Muscle of back (tissue), 11 donors: Measurements from ENCODE around the gene HLA-DMB. TPM values are rescaled to one million over a fixed set of nuclear protein-coding genes. Genes with fewer than 3 reads are reported as not detected.

ENCODE experiments used
- DNase-seq, 3 donors: peaks; one replicate each; pipeline versions ENCODE4 v3.0.0 to v3.0.0-alpha.2; 2013
- polyA plus RNA-seq, 10 donors: library from polyadenylated mRNA; unstranded; fragments of 120-200 nt; gene quantifications; one replicate each; pipeline ENCODE4 v1.2.1, GENCODE V29; 2013; ENCODE audit not compliant: insufficient read length in 10 of 10

The HLA-DMB gene
- polyA plus RNA-seq, 10 donors: 2.6 to 9.0 (median 4.8) TPM

GRCh38 chr6:32922083-32922482 lies 18.7 kb downstream of the HLA-DMB start:
- DNase-seq: no peak

DNA sequence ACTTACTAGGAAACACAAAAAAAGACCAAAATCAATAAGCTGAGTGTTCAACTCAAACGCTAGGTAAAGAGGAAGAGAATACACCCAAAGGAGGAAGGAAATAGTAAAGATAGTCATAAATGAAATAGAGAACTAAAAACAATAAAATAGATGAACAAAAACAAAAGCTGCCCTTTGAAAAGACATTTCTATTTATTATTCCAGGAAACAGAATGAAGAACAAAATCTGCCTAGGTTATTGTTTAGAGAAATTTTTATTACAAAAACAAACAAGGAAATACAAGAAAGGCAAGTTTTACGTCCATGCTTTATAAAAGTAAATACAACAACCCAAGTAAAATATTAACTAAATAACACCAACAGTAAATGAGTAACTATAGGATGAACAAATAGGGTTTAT lies 20.1 kb downstream of the HLA-DMB start:
- no peak for DNase-seq

- DNase-seq: no peak
Measured at GRCh38 chr6:32912951-32913350, 27.9 kb downstream of the HLA-DMB start.

GRCh38 chr6:32908897-32909296 lies 31.9 kb downstream of the HLA-DMB start:
- no peak for DNase-seq

- DNase-seq: peak in 1 of 3 donors; percentile 33
Measured at GRCh38 chr6:32906539-32906938, 34.3 kb downstream of the HLA-DMB start.

DNA sequence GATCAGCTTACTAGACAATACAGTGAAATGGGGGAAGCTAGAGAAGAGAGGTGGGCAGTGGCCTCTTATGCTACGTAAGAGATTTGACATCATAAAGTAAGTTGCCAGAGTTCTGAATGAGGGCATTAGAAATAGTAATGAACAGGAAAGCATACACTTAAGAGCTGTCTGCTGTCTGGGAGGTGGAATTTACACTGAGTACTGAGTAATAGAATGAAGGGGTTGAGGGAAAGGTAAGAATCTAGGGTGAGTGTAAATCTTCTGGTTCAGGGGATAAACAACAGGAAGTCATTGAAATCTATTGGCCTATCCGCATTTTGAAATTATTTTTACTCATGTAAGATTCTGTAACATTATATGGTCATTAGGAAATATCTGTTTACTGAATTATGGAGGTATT lies 35.8 kb downstream of the HLA-DMB start:
- no peak for DNase-seq

- DNase-seq: no peak
Measured at GRCh38 chr6:32903952-32904351, 36.9 kb downstream of the HLA-DMB start.

GRCh38 chr6:32895006-32895345 lies 45.9 kb downstream of the HLA-DMB start:
- DNase-seq: peak in 1 of 3 donors; percentile 1

DNA sequence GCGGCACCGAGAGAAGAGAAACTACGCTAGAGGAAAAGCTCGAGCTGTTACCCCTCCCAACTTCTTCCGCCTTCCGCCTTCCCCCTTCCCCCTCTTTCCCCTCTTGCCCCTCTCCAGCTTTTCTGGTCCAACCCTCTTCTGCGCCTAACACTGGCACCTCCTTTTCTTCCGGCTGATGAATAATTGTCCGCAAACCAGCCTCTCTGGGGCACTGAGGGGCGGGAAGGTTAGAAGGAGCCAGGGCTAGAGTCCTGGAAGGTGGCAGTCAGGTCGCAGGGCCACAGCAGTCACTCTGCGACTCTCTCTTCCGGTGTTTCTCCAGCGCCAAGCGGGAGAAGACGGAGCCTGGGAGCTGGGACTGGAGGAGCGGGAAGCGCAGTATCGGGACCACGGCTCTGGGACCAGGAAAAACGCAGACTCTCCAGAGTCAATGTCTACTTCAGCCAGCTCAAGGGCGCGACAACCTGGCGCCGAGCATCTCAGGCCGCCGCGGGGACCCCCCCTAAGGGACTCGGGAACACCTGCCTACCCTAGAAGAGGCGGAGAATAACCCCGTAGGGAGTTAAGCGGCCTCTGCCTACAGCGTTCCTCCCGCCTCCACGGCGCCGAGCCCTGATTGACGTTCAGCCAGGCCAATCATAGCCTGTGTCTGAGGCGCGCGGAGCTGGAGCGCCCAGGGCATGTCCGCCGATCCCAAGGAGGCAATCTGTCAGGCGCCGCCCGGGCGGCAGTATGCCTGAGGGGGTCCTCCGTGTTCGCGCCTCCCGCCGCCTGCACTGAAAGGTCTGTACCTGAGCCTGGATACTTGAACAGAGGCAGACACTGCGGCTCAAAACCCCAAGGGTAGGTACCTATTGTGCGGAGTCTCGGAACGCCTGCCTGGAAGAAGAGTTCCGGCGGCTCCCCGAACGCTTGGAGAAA lies 46.5 kb downstream of the HLA-DMB start:
- DNase-seq: peak; percentile 93 to 98 (median 98)

DNA sequence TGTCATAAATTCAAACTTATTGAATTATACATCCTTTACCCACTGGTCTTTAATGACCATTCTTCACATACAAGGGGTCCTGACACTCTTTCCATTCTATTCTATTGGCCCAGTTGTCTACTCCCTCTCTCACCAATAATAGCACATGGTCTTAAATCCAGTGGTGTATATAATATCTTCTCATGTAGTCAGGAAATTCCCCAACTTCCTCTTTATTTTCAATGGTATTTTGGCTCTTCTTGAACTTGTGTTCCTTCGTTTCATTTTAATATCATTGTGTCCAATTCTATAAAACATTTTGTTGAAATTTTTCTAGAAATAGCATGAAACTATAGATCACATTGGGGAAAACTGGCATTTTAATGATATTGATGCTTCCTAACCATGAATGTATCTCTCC lies 50.0 kb downstream of the HLA-DMB start:
- no peak for DNase-seq

GRCh38 chr6:32889533-32889932 lies 51.3 kb downstream of the HLA-DMB start:
- DNase-seq: no peak

DNA sequence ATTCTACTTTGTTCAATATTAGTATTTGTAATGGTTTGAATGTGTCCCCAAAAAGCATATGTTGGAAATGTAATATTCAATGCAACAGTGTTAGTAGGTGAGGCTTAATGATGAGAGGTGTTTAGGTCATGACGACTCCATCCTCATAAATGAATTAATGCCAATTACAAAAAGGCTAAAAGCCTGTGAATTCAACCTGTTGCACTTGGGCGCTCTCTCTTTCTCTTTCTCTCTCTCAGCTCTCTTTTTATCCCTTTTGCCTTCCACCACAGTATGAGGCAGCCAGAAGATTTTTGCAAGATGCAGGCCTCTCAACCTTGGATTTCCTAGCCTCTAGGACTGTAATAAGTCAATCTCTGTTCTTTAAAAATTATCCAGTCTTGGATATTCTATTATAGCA lies 52.3 kb downstream of the HLA-DMB start:
- DNase-seq: no peak

- no peak for DNase-seq
Measured at GRCh38 chr6:32887616-32888015, 53.2 kb downstream of the HLA-DMB start.

DNA sequence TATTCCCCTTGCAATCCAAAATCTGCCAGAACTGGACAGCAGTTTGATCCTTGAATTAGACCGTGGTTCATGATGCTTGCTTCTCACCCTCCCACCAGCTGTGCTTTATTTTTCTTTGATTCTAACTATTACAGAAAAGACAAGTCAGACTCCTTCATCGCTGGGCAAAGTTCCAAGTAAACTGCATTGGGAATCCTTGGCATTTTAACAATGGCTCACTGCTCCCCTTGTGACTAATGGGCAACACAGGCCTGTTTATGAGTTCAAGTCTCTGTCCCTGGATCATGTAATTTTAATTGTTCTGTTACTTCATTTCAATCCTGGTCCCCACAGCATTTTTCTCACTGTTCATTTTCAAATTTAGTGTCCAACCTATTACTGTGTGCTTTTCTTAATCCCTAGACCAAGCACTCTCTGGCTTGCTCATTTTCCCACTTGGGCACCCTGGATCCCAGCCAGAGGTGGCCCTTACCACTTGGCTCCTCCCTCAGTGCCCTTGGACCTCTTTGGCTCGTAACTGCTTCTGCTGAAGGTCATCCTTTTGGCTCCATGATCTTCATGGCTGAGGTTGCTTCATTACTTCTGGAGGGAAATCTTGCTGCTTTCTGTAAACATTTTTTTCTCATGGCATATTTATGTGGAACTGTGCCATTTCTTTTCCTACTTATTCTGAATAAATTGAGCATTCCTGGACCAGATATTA lies 54.0 kb downstream of the HLA-DMB start:
- DNase-seq: peak in 1 of 3 donors; percentile 62

DNA sequence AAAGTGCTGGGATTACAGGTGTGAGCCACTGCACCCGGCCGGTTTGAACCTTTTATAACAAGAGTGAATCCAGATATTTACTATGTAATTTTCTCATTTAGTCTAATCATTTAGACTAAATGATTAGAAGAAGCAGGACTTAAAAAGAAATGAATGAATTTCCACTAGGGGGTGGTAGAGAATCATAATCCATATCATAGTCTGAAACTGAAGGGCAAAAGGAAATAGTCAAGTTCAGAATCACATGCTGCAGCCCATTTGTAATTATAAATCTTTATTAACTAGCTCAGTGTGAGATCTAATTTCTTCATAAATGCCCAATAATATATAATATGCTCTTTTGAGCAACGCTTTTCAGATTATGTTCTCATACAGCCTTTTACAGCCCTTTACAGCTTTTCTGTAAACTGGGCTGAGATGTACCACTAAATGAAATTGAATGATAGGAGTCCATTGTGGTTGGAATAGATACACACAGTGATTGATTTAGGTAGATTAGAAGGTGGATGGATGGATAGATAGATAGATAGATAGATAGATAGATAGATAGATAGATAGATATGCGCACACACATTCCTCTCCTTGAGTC lies 55.0 kb downstream of the HLA-DMB start:
- peak; percentile 71 to 80 (median 72) for DNase-seq

Other genes with a start within 250 kb of the HLA-DMB start
- under 1 TPM in 6 of 10 donors, not detected in 4; 0.14 to 0.69 (median 0.53) TPM for gene HLA-DQA2, start 199.6 kb downstream of the HLA-DMB start, polyA plus RNA-seq
- gene HLA-DQB2, start 177.5 kb downstream of the HLA-DMB start, polyA plus RNA-seq: under 1 TPM in 6 of 10 donors, not detected in 4; 0.17 to 0.70 (median 0.32) TPM
- gene HLA-DOB, start 124.0 kb downstream of the HLA-DMB start, polyA plus RNA-seq: under 1 TPM in 7 of 10 donors, not detected in 3; 0.15 to 0.61 (median 0.25) TPM
- 1 to 10 TPM; 3.5 to 8.5 (median 5.8) TPM for gene TAP2, start 102.3 kb downstream of the HLA-DMB start, polyA plus RNA-seq
- 10 to 100 TPM; 12.0 to 20.3 (median 14.7) TPM for gene PSMB8, start 97.0 kb downstream of the HLA-DMB start, polyA plus RNA-seq
- gene TAP1, start 87.3 kb downstream of the HLA-DMB start, polyA plus RNA-seq: 10 to 100 TPM in 4 of 10 donors, 1 to 10 TPM in 6; 7.6 to 11.6 (median 9.9) TPM
- gene PSMB9, start 86.8 kb downstream of the HLA-DMB start, polyA plus RNA-seq: 1 to 10 TPM; 2.9 to 8.8 (median 5.2) TPM
- gene HLA-DMA, start 12.1 kb upstream of the HLA-DMB start, polyA plus RNA-seq: 10 to 100 TPM in 2 of 10 donors, 1 to 10 TPM in 8; 2.0 to 19.2 (median 5.0) TPM
- gene BRD2, start 27.6 kb upstream of the HLA-DMB start, polyA plus RNA-seq: 100 to 1,000 TPM; 138 to 187 (median 160) TPM
- 1 to 10 TPM; 1.3 to 7.6 (median 3.3) TPM for gene HLA-DOA, start 68.6 kb upstream of the HLA-DMB start, polyA plus RNA-seq
- gene HLA-DPA1, start 132.6 kb upstream of the HLA-DMB start, polyA plus RNA-seq: 10 to 100 TPM in 9 of 10 donors, 1 to 10 TPM in 1; 8.1 to 21.8 (median 13.4) TPM
- gene HLA-DPB1, start 135.0 kb upstream of the HLA-DMB start, polyA plus RNA-seq: 10 to 100 TPM in 4 of 10 donors, 1 to 10 TPM in 6; 4.8 to 15.4 (median 7.8) TPM